GM19397 (cell line): Measurements from ENCODE around the gene FJX1.
A peak's percentile ranks its signal among the peaks of the same experiment; 100 is the strongest.

ENCODE experiments used
- ATAC-seq: cut with Tn5 transposase; IDR thresholded peaks from one replicate; pipeline ENCODE4 v1.9.1; 2021; ENCODE audit warnings: mild to moderate bottlenecking, moderate library complexity; ENCODE audit not compliant: unreplicated experiment

The FJX1 gene, protein sequence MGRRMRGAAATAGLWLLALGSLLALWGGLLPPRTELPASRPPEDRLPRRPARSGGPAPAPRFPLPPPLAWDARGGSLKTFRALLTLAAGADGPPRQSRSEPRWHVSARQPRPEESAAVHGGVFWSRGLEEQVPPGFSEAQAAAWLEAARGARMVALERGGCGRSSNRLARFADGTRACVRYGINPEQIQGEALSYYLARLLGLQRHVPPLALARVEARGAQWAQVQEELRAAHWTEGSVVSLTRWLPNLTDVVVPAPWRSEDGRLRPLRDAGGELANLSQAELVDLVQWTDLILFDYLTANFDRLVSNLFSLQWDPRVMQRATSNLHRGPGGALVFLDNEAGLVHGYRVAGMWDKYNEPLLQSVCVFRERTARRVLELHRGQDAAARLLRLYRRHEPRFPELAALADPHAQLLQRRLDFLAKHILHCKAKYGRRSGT

GRCh38 chr11:35617687-35618496, at the start of gene FJX1:
Gene FJX1, plus strand, starts transcription at chr11:35618460. Its CDS starts 177 bp downstream, at chr11:35618637.
- peak; percentile 46 for ATAC-seq

GRCh38 chr11:35571696-35572095, 46.6 kb upstream of the FJX1 start:
- no peak for ATAC-seq

- no peak for ATAC-seq
These were observed 38.5 kb upstream of the FJX1 start for GRCh38 chr11:35579557-35580396.

- ATAC-seq: no peak
These were observed 37.9 kb upstream of the FJX1 start for GRCh38 chr11:35580397-35580781.

DNA sequence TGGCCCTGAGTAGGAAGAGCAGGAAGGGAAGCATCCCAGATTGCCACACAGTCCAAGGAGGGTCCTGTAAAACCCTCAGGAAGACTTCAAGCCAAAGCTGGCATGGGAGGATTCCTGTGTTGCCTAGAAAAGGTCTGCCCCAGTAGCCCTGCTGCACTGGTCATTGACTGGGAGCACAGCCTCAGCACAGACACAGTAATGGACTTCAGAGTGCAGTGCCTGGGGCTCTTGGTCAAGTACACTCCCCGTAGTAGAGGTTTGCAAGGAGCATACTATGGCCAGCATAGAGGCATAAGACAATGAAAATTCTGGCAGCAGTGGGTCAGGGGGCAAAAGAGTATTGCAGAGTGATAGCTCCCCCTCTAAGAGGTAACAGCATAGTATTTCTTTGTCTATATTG, 36.2 kb upstream of the FJX1 start:
- no peak for ATAC-seq

DNA sequence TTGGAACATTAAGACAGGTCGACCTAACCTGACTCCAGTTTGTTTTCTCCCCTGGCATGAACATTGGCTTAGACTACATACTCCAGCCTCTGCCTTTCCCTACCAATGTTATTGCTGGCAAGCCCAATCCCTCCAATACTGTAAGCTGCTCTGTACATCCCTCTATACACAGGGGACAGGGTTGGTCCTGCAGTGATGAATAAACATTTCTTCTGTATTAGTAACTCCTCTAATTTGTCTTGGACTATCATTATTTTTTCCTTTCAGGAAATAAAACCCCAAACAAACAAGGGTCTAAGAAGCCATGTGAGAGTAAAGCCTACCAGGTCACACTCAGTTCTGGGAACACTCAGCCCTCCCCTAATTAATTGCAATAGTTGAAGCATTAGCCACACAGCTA, 35.1 kb upstream of the FJX1 start:
- ATAC-seq: no peak

DNA sequence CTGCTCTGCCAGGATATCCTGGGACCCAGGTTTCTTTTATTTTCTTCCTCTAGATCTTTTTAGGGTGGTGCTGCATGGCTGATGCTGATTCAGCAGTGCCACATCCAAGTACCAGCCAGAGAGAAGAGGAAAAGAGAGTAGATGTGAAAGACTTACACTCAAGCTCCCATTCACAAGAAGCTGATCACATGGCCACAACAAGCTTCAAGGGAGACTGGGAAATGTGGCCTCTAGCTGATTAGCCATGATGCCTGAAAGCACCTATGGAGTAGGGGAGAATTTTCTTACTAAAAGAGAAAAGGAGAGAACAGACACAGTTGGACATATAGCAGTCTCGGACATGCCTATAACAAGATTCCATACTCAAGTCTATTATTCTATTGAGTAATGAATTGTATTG, 34.4 kb upstream of the FJX1 start:
- ATAC-seq: no peak

- ATAC-seq: no peak
These were observed 33.9 kb upstream of the FJX1 start for GRCh38 chr11:35584321-35584720.

- no peak for ATAC-seq
These were observed 32.8 kb upstream of the FJX1 start for GRCh38 chr11:35585416-35585815.

- ATAC-seq: no peak
These were observed 32.0 kb upstream of the FJX1 start for GRCh38 chr11:35586222-35586621.

- ATAC-seq: no peak
These were observed 30.3 kb upstream of the FJX1 start for GRCh38 chr11:35587972-35588371.

DNA sequence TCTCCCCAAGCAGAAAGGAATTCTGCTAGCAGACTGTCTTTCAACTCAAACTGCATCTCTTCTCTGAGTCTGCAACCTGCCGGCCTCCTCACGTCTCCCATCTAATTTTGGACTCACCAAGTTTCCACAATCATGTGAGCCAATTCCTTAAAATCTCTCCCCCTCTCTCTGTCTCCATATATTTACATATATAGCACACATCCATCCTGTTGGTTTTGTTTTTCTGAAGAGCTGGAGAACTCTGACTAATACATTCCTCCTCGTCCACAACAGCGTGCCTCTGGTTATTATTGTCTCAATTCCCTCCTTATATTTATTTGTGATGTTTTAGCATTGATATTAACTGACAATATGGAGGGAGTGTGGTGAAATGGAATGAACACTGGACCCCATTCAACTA, 29.6 kb upstream of the FJX1 start:
- no peak for ATAC-seq

- no peak for ATAC-seq
These were observed 29.0 kb upstream of the FJX1 start for GRCh38 chr11:35589281-35589680.

- no peak for ATAC-seq
These were observed 27.8 kb upstream of the FJX1 start for GRCh38 chr11:35590412-35590811.

DNA sequence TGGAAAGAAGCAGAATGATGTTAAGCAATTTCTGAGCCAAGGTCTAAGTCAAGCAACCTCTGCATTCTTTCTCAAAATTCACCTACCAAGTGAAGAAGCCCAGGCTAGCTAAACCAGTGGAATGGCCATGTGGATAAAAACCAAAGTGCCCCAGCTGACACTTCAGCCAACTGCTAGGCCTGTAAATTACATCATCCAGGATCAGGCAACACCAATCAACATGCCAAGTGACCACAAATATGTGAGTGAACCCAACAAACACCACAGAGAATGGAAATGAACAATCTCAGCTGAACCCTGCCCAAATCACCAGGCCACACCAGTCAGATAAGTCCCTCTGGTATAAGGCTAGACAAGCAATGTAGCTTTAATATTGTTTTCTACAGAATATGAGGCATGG, 25.1 kb upstream of the FJX1 start:
- ATAC-seq: no peak

- ATAC-seq: no peak
These were observed 23.6 kb upstream of the FJX1 start for GRCh38 chr11:35594680-35595079.

DNA sequence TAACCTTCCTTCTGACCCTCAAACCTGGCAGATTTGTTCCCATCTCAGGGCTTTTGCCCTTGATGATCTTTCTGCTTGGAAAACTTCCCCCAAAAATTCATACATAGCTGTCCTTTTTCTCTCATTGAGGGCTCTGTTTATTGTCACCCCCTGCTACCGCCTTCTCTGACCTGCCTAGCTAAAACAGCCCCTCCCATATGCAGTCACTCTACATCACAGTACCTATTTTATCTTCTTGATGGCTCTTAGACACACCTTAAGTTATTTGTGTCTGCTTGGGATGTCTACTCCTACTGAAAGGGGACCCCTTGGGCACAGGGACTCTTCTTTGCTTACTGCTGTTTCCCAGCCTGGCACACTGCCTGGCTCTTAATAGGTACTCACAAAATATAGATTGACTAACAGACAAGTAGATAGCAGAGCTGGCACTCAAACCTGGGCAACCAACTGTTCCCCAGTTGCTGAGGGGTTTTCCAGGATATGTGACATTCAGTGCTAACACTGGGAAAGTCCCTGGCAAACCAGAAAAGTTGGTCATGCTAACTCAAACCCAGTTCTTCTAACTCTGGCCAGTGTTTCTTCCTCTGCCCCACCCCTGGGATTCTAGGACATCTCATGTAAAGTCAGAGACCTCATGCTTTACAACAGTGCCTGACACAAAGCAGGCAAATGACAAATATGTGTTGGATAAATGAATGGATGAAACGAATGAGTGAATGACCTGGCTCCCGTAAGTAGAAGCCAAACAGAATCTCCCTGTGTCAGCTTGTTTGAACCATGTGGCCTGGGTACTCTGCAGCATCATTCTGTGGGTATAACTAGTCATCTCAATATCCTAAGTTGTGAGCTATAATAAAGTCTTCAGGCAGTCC, 19.8 kb upstream of the FJX1 start:
- ATAC-seq: peak; percentile 83

DNA sequence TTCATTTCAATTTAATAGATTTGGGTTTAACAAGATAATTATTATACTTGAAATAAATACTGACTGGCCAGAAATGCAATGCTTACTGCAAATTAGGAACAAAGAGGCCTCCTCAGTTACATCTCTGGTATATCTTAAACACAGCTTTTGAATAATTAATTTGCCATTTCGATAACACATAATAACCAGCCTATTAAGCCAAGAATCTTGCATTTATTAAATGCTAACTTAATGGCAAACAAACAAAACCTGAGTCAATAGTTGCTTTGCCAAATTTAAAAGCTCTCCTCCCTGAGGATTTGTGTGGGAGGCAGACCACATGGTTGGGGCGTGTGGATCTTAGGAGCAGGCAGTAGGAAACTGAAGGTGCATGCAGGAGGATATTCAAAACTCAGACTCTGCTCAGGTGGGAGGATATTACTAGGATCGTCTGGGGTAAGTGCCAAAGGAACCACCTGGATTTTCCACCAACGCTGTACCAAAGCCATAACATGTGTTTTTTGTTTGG, 17.9 kb upstream of the FJX1 start:
- ATAC-seq: no peak

DNA sequence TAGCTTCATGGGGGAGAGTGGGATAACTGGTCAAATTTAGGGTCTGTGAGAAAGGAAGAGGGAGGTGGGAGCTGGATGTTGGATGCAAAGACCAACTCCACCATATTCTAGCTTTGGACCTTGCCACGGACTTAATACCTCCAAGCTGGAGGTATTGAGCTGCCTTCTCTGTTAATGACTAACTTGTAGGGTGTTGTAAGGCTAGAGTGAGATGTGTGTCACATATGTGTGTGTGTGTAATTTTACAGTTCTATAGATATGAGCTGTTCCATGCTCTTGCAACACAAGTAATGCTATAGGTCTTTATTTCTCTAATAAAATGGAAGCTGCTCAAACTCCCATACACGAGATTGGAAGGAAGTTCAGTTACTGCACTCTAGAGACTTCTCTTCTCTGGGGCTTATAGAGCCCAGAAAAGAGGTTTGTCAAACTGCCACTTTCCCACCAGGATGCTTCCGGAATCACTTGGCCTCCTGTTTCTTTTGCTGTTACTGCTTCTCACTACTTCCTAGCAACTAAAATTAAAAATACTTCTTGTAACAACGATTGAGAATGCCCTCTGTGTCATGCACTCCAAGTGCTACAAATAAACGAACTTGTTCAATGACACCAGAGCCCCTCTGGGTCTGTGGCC, 16.0 kb upstream of the FJX1 start:
- no peak for ATAC-seq

DNA sequence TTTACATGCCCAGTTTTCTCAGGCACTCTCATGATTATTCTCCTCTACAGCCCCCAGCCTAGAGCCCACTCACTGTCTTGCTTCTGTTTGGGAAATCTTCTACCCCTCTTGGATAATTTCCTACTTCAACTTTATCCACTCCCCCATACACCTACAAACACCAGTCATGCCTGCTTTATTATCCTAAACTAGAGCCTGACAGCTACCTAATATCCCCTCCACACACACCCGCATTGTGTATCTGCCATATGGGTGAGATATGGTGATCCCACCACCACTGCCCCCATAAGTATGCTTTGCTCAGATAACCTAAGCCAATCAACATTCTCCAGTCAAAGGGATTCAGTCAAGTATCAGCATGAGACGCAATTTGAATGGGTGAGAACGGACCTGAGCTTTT, 15.3 kb upstream of the FJX1 start:
- ATAC-seq: no peak
